ENCODE measurements around the gene RRAS2.
"Not testable (repeated sequence)": the region's sequence is repeated elsewhere in the genome, so short reads cannot be mapped to it uniquely, and the experiment has no call there.

The RRAS2 gene

DNA sequence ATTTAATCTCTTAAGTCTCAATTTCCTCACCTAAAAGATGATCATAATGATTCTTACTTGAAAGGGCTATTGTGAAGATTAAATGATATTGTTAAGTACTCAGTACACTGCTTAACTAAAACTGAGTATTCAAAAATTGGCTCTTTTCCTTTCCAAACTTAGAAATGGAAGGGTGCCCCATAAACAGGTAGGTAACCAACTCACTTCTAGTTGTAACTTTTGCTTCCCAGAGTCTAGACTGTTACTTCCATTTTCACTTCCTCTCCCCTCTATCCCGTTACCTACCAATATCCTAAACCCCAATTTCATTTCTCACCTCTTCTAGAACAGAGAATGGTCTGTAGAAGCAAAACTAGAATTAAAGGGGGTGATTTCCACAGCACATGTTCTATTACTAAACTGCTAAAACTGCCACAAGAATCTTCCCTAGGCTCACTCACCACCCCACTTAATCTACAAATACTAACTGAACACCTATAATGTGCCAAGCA, 50.0 kb downstream of the RRAS2 start:
- in situ Hi-C loops (cut with MboI; ENCODE audit: low sequenced_read_pairs) = no loop called here

DNA sequence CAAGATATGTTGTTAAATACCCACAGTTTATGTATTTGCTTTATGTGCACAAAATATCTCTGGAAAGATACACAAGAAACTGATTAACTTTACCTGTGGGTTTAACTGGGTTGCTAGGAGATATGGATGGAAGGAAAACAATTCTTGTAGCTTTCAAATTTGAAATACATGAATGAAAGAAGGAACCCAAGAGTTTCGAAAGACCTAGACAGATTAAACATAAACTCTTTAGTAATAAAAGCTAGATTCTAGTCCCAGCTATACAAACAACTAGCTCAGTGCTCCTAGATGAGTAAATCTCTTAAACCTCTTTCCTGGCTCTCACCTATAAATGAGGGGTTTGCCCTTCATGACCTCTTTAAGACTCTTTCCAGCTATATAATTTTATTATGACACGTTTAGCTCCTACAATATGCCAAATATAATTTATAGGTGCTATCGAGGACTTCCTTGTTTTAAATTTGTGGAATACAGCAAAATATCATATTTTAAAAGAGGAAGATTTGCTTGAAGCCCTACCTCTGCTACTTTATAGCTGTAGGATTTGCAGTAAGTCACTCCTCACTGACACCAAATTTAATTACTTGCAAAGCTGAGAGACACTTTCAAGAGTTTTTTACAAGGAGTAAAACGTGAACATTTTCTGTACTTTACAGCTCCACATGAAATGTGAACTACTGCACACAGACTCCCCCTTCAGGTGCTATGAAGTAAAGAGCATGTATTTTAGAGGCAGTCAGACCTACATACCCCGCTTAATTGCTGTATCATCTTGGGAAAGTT, 50.7 kb downstream of the RRAS2 start:
- in situ Hi-C loops (cut with MboI; ENCODE audit: low sequenced_read_pairs) = no loop called here

GRCh38 chr11:14306481-14306880, 52.5 kb downstream of the RRAS2 start:
- in situ Hi-C loops (cut with MboI; ENCODE audit: low sequenced_read_pairs) = no loop called here

DNA sequence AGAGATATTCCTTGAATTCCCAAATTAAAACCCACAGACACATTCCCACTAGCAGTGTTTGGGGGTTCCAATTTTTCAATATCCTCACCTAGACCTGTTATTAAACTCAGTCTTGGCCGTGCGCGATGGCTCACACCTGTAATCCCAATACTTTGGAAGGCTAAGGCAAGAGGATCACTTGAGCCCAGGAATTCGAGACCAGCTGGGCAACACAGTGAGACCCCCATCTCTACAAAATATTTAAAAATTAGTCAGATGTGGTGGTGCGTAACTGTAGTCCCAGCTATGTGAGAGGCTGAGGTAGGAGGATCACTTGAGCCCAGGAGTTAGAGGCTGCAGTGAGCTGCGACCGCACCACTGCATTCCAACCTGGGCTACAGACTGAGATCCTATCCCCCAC, 53.3 kb downstream of the RRAS2 start:
- in situ Hi-C loops (cut with MboI; ENCODE audit: low sequenced_read_pairs) = no loop called here

GRCh38 chr11:14304601-14305000, 54.4 kb downstream of the RRAS2 start:
- in situ Hi-C loops (cut with MboI; ENCODE audit: low sequenced_read_pairs) = no loop called here

DNA sequence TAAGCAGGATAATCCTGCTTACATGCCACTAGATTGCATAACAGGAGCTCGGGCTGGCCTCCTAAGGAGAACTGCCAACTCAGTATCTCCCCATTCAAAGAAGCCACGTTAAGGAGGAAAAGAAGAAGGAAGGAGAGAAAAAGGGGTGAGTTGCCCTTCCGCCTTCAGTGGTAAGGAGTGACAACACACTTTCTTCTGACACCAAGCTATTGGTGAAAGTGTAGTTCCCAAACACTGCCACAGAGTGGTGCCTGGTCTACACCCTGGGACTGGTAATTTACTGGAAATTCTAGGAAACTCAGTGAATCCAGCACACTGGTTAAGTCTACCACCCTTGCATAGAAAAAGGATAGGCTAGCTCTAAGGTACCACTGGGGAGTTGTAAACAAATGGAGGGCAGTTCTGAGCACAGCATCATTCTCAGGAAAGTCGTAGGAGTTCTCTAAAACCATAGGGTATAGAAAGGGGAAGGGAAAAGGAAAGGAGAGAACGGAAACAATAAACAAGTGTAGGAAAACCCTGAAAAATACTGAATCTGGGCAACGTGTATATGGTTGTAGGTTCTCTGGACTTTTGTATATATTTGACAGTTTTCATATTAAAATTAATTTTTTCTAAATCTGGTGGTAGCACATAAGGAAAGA, 58.2 kb downstream of the RRAS2 start:
- in situ Hi-C loops (cut with MboI; ENCODE audit: low sequenced_read_pairs) = no loop called here

DNA sequence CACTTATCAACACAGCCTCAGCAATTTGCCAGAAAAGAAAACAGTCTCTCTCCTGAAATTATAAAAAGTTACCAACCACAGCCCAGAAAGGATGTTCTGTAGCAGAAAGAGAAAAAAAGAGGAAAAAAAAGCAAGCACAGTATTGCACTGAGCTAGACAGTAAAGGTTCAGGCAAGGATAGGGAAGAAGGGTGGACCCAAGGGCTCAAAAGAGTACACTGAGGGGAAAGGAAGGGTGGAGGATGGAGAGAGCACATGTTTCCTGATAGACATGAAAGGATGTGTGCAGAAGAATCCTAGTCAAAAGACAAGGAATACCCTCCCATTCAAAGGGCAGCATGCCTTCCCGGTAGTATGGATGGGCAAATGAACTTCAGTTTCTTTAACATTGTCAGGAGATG, 59.1 kb downstream of the RRAS2 start:
- in situ Hi-C loops (cut with MboI; ENCODE audit: low sequenced_read_pairs) = no loop called here

- in situ Hi-C loops (cut with MboI; ENCODE audit: low sequenced_read_pairs) = no loop called here
These were observed 68.6 kb downstream of the RRAS2 start for GRCh38 chr11:14290422-14290821.

GRCh38 chr11:14288189-14288935, 70.6 kb downstream of the RRAS2 start:
- in situ Hi-C loops (cut with MboI; ENCODE audit: low sequenced_read_pairs) = no loop called here

- in situ Hi-C loops (cut with MboI; ENCODE audit: low sequenced_read_pairs) = not testable (repeated sequence)
These were observed 80.1 kb downstream of the RRAS2 start for GRCh38 chr11:14278869-14279268.

- in situ Hi-C loops (cut with MboI; ENCODE audit: low sequenced_read_pairs) = no loop called here
These were observed 83.9 kb downstream of the RRAS2 start for GRCh38 chr11:14275076-14275475.

DNA sequence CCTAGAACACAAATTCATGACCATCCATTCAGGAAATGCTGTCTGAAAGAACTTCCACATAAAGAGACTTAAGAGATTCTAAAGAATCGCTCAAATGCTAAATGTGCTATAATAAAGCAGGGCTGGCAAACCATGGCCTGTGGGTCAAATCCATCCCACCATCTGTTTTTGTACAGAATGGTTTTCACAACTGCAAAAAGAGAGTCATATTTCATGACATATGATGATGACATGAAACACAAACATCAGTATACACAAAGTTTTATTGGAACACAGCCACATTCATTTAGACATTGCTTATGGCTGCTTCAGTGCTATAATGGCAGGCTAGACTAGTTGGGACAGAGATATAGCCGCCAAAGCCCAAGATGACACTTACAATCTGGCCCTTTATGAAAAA, 85.1 kb downstream of the RRAS2 start:
- in situ Hi-C loops (cut with MboI; ENCODE audit: low sequenced_read_pairs) = no loop called here

DNA sequence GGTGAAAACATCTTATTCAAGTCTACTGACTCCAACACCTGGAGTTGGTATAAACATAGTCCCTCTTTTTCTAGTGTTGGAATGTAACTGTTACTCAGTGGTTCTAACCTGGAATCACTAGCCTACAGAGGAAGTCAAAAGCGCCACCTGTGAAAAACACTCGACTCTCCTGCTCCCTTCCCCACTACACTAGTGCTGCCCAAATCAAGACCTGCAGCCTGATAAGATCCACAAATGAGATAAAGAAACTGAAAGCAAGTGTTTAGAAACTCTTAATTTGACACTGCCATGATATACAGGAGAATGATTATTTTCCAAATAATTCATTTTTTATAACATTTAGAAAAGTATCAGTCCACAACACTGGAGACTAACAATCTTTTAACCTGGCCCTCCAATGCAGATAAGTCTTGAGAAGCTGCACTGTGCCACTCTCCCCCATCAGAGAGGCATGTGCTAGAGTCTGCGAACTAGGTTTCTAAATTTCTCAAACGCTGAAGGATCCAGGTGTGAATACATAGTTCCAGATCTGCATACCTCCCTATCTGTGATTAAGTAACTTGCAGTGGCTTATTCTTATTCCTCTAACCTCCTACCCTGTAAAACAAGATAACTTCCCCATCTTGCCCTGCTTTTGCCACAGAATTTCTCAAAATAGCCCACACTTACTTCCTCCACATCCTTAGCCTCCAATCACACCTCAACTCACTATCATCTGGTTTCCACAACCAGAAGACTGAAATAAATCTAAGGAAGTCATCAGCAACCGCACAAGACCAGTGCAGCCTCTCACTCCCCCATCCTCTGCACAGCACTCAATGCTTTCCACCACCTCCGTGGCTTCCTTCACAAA, 88.1 kb downstream of the RRAS2 start:
- in situ Hi-C loops (cut with MboI; ENCODE audit: low sequenced_read_pairs) = no loop called here

DNA sequence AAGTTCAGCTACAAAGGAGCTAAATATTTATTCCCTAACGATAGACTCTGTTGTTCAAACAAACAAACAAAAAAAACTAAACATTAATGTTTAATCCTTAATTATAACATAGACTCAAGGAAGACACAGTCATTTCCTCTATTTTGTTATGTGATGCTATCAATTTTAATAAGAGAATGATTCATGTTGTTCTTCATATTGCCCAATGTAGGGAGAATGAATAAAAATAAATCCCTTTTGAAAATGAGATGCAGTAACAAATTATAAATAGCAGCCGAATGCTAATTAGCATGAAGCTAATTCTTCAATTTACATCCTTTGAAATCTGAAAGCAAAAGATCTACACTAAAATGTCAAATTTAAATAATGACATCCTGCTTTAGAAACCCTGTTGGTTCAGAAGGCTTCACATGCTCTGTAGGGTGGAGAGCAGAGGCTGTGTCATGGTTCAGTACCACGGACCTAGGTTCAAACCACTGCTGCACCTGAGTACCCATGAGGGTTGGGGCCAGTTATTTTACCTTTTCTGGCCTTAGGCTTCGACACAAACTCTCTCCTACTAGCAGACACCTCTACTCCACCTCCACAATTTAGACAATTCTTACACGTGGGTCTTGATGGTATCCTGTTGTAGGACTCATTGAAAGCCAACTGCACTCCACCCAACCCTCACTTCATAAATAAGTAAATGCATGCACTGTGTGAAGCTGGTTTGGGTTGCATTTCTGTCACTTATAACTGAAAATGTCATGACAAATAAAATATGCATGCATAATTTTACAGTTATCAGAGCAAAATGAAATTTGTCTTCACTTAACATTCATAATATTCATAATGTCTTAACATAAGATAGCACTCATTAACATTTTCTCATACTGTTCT, 89.0 kb downstream of the RRAS2 start:
- in situ Hi-C loops (cut with MboI; ENCODE audit: low sequenced_read_pairs) = no loop called here

GRCh38 chr11:14267861-14268635, 90.9 kb downstream of the RRAS2 start:
- in situ Hi-C loops (cut with MboI; ENCODE audit: low sequenced_read_pairs) = no loop called here

- in situ Hi-C loops (cut with MboI; ENCODE audit: low sequenced_read_pairs) = no loop called here
These were observed 92.4 kb downstream of the RRAS2 start for GRCh38 chr11:14266622-14267021.

- in situ Hi-C loops (cut with MboI; ENCODE audit: low sequenced_read_pairs) = no loop called here
These were observed 94.0 kb downstream of the RRAS2 start for GRCh38 chr11:14264966-14265365.

DNA sequence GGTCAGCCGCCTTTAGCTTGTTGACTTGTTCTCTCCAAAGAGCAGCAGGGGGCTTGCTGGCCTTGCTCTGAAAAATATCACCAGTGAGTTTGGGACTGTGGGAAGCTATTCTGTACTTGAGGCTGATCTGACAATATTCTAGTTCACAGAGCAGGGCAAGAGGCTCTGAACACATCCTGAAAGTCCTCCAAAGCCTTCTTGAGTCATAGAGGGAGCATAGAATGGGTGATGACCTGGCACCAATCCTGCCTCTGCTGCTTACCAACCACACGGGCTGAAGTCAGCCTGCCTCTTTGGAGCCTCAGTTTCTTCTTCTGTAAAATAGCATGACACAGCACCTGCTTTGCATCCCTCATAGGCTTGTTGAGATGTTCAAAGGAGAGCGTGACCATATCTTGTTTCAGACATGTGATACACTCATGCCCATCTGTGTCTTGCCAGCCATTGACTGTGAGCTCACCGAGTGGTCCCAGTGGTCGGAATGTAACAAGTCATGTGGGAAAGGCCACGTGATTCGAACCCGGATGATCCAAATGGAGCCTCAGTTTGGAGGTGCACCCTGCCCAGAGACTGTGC, 96.6 kb downstream of the RRAS2 start:
- in situ Hi-C loops (cut with MboI; ENCODE audit: low sequenced_read_pairs) = no loop called here

GRCh38 chr11:14261066-14261465, 97.9 kb downstream of the RRAS2 start:
- in situ Hi-C loops (cut with MboI; ENCODE audit: low sequenced_read_pairs) = no loop called here
